OCI-LY3 (cell line): Measurements from ENCODE around the gene SLC29A3.

ENCODE experiments used
- CTCF ChIP-seq: fragments of 200-600, 300-600 bp; sonication (generic); IDR thresholded peaks from 2 replicates; pipeline ENCODE4 v1.5.1; 2014; ENCODE audit warnings: antibody characterized with exemption, low read length, low read depth
- EZH2phosphoT487 ChIP-seq: fragments of 200-600 bp; shearing (Covaris generic); IDR thresholded peaks from 2 replicates; pipeline ENCODE4 v1.6.1; 2018; ENCODE audit warnings: antibody characterized with exemption, mixed run types, low read depth

GRCh38 chr10:71382757-71383156 is 63.7 kb downstream of the SLC29A3 start:
- TF ChIP-seq CTCF: no peak
- no peak for TF ChIP-seq EZH2phosphoT487
